ENCODE data around the gene GKAP1. TPM values are rescaled to one million over a fixed set of nuclear protein-coding genes. Genes with fewer than 3 reads are reported as not detected.

The GKAP1 gene
- total and polyA plus RNA-seq, 7 donors, result 3.2 to 23.9 (median 18.5) TPM

- Histone ChIP-seq H3K4me1 (no peaks in the 10 kb centered on the region), H3K9me3 (no peaks in the 10 kb centered on the region), H3K4me3 (no peak overlapping the region), H3K36me3 (peaks cover 0 to 17% (median 0%) of the 10 kb centered on the region in 4 donors), H3K27me3 (no peaks in the 10 kb centered on the region), H3K27ac (no peak overlapping the region)
- 94 to 95% methylated on average over 6 of the region's 6 CpGs for WGBS, 2 donors
- intact Hi-C loops (cut with DNase I), result no loop called here
- DNase-seq, result no peak
- TF ChIP-seq EP300 (IDR thresholded peaks at IDR 0.05) (no peak), CTCF (IDR thresholded peaks at IDR 0.05) (no peak), POLR2A (IDR thresholded peaks at IDR 0.05) (no peak)
Measured at GRCh38 chr9:83772860-83773259, 44.7 kb downstream of the GKAP1 start.

- Histone ChIP-seq H3K36me3 (peaks cover 0 to 22% (median 0%) of the 10 kb centered on the region in 4 donors), H3K9me3 (no peaks in the 10 kb centered on the region), H3K4me3 (no peak overlapping the region), H3K4me1 (no peaks in the 10 kb centered on the region), H3K27me3 (no peaks in the 10 kb centered on the region), H3K27ac (no peak overlapping the region)
- TF ChIP-seq CTCF (IDR thresholded peaks at IDR 0.05) (no peak), POLR2AphosphoS5 (IDR thresholded peaks at IDR 0.05) (no peak), POLR2A (IDR thresholded peaks at IDR 0.05) (no peak), EP300 (IDR thresholded peaks at IDR 0.05) (no peak)
- 98% methylated on average over 5 of the region's 5 CpGs for WGBS, 2 donors
- no peak for DNase-seq
- intact Hi-C loops (cut with DNase I), result no loop called here
Measured at GRCh38 chr9:83765376-83765775, 52.2 kb downstream of the GKAP1 start.

- no peak overlapping the region for H3K27ac ChIP-seq
- no peak for DNase-seq
- TF ChIP-seq CTCF (IDR thresholded peaks at IDR 0.05) (no peak), EP300 (IDR thresholded peaks at IDR 0.05) (no peak), POLR2AphosphoS5 (IDR thresholded peaks at IDR 0.05) (no peak), POLR2A (IDR thresholded peaks at IDR 0.05) (no peak)
- H3K36me3 ChIP-seq, result peaks cover 0 to 32% (median 9%) of the 10 kb centered on the region in 4 donors
- H3K27me3 ChIP-seq, result no peaks in the 10 kb centered on the region
- H3K9me3 ChIP-seq, result no peaks in the 10 kb centered on the region
- H3K4me1 ChIP-seq, result no peaks in the 10 kb centered on the region
- no peak overlapping the region for H3K4me3 ChIP-seq
- intact Hi-C loops (cut with DNase I), result no loop called here
Measured at GRCh38 chr9:83754383-83754977, 63.1 kb downstream of the GKAP1 start.

GRCh38 chr9:83749706-83750105, 67.9 kb downstream of the GKAP1 start:
- H3K4me3 ChIP-seq, result no peak overlapping the region
- no peaks in the 10 kb centered on the region for H3K9me3 ChIP-seq
- intact Hi-C loops (cut with DNase I), result no loop called here
- 81 to 83% methylated on average over 3 of the region's 3 CpGs for WGBS, 2 donors
- no peak overlapping the region for H3K27ac ChIP-seq
- DNase-seq, result no peak
- H3K27me3 ChIP-seq, result no peaks in the 10 kb centered on the region
- TF ChIP-seq CTCF (IDR thresholded peaks at IDR 0.05) (no peak), POLR2A (IDR thresholded peaks at IDR 0.05) (no peak), POLR2AphosphoS5 (IDR thresholded peaks at IDR 0.05) (no peak), EP300 (IDR thresholded peaks at IDR 0.05) (no peak)
- peaks cover 0 to 42% (median 9%) of the 10 kb centered on the region in 4 donors for H3K36me3 ChIP-seq
- no peaks in the 10 kb centered on the region for H3K4me1 ChIP-seq

GRCh38 chr9:83744206-83744605, 73.4 kb downstream of the GKAP1 start:
- Histone ChIP-seq H3K36me3 (peaks cover 0 to 48% (median 0%) of the 10 kb centered on the region in 4 donors), H3K9me3 (no peaks in the 10 kb centered on the region), H3K27me3 (no peaks in the 10 kb centered on the region), H3K27ac (no peak overlapping the region), H3K4me3 (no peak overlapping the region), H3K4me1 (no peaks in the 10 kb centered on the region)
- TF ChIP-seq EP300 (IDR thresholded peaks at IDR 0.05), result no peak
- no peak for TF ChIP-seq POLR2A (IDR thresholded peaks at IDR 0.05)
- no peak for TF ChIP-seq CTCF (IDR thresholded peaks at IDR 0.05)
- TF ChIP-seq POLR2AphosphoS5 (IDR thresholded peaks at IDR 0.05), result no peak
- intact Hi-C loops (cut with DNase I), result no loop called here
- WGBS, 2 donors, result 48 to 77% methylated on average over 1 of the region's 1 CpG
- DNase-seq, result no peak

Data from sigmoid colon (tissue), 7 donors.